Type B pancreatic cell (in vitro differentiated cells): ENCODE results near the gene MRPL52. TPM values are rescaled to one million over a fixed set of nuclear protein-coding genes. Genes with fewer than 3 reads are reported as not detected.

Experiments used
- DNase-seq: peaks from one replicate; pipeline ENCODE4 v3.0.0; 2021; ENCODE audit warnings: mixed read lengths; ENCODE audit not compliant: unreplicated experiment; ENCODE audit errors: extremely low spot score
- H3K27ac Mint-ChIP-seq: 2 replicates; pipeline ENCODE4 v1.8.0; 2021; ENCODE audit warnings: mild to moderate bottlenecking, mixed read lengths
- H3K27me3 Mint-ChIP-seq: 2 replicates; pipeline ENCODE4 v1.8.0; 2021; ENCODE audit warnings: mixed read lengths
- H3K36me3 Mint-ChIP-seq: 2 replicates; pipeline ENCODE4 v1.8.0; 2021; ENCODE audit warnings: mixed read lengths
- H3K4me1 Mint-ChIP-seq: one replicate; pipeline ENCODE4 v1.8.0; 2021; ENCODE audit warnings: mixed read lengths; ENCODE audit not compliant: unreplicated experiment
- H3K4me3 Mint-ChIP-seq: 2 replicates; pipeline ENCODE4 v1.8.0; 2021; ENCODE audit warnings: mild to moderate bottlenecking, mixed read lengths
- H3K9me3 Mint-ChIP-seq: 2 replicates; pipeline ENCODE4 v1.8.0; 2021; ENCODE audit warnings: mixed read lengths
- CTCF ChIP-seq: fragments of 200-600 bp; sonication (generic); conservative IDR thresholded peaks from 2 replicates; pipeline ENCODE4 v1.5.0; 2021; ENCODE audit warnings: antibody characterized with exemption, mild to moderate bottlenecking
- total RNA-seq: library from RNA; stranded (reverse); gene quantifications from 2 replicates; pipeline ENCODE4 v1.2.1, GENCODE V29; 2021; ENCODE audit warnings: low replicate concordance

MRPL52 gene
- total RNA-seq, 1 donor from 2014 or later, result 96.6 TPM

- no peak for DNase-seq
- Mint-ChIP-seq H3K27ac (peak overlapping the region; percentile 64), H3K4me1 (peaks cover 9% of the 10 kb centered on the region), H3K36me3 (no peaks in the 10 kb centered on the region), H3K4me3 (no peak overlapping the region), H3K9me3 (no peaks in the 10 kb centered on the region), H3K27me3 (peaks cover 30% of the 10 kb centered on the region)
- no peak for TF ChIP-seq CTCF
These were observed 32.4 kb upstream of the MRPL52 start for GRCh38 chr14:22797017-22797917.

GRCh38 chr14:22798528-22798927, 31.2 kb upstream of the MRPL52 start:
- TF ChIP-seq CTCF, result no peak
- H3K27me3 Mint-ChIP-seq, result peaks cover 30% of the 10 kb centered on the region
- no peaks in the 10 kb centered on the region for H3K36me3 Mint-ChIP-seq
- DNase-seq, result no peak
- no peaks in the 10 kb centered on the region for H3K9me3 Mint-ChIP-seq
- peaks cover 9% of the 10 kb centered on the region for H3K4me1 Mint-ChIP-seq
- H3K27ac Mint-ChIP-seq, result no peak overlapping the region
- H3K4me3 Mint-ChIP-seq, result no peak overlapping the region

- no peak overlapping the region for H3K27ac Mint-ChIP-seq
- peaks cover 34% of the 10 kb centered on the region for H3K27me3 Mint-ChIP-seq
- TF ChIP-seq CTCF, result no peak
- H3K36me3 Mint-ChIP-seq, result no peaks in the 10 kb centered on the region
- H3K4me1 Mint-ChIP-seq, result peaks cover 9% of the 10 kb centered on the region
- H3K9me3 Mint-ChIP-seq, result no peaks in the 10 kb centered on the region
- H3K4me3 Mint-ChIP-seq, result no peak overlapping the region
- no peak for DNase-seq
These were observed 29.3 kb upstream of the MRPL52 start for GRCh38 chr14:22800346-22800745.

DNA sequence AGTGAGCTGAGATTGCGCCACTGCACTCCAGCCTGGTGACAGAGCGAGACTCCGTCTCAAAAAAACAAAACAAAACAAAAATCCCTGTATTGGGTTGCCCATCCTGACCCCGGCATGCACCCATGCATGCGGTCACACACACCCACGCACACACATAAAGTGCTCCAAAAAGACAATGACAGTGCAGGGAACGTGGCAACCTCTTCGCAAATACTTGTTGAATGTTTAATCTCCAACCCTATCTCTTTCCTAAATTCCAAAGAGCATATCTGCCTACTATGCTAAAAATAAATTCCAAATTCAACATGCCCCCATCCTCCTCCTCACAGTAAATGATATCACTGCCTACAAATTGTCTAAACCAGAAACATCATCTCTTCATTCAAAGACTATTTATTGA, 28.0 kb upstream of the MRPL52 start:
- no peak for DNase-seq
- Mint-ChIP-seq H3K4me3 (no peak overlapping the region), H3K36me3 (no peaks in the 10 kb centered on the region), H3K27ac (no peak overlapping the region), H3K9me3 (no peaks in the 10 kb centered on the region), H3K4me1 (peaks cover 5% of the 10 kb centered on the region), H3K27me3 (peaks cover 29% of the 10 kb centered on the region)
- TF ChIP-seq CTCF, result no peak

GRCh38 chr14:22802860-22803686, 26.6 kb upstream of the MRPL52 start:
- TF ChIP-seq CTCF, result no peak
- Mint-ChIP-seq H3K36me3 (no peaks in the 10 kb centered on the region), H3K27ac (no peak overlapping the region), H3K9me3 (no peaks in the 10 kb centered on the region), H3K4me3 (no peak overlapping the region), H3K27me3 (peaks cover 22% of the 10 kb centered on the region), H3K4me1 (no peaks in the 10 kb centered on the region)
- no peak for DNase-seq
